T-helper 1 cell (primary cell): ENCODE results near the gene KLF15.
A peak's percentile ranks its signal among the peaks of the same experiment; 100 is the strongest.

ENCODE experiments used
- DNase-seq, 5 donors: peaks; one replicate each; pipeline ENCODE4 v3.0.0-alpha.2; 2012 to 2020

Gene KLF15

DNA sequence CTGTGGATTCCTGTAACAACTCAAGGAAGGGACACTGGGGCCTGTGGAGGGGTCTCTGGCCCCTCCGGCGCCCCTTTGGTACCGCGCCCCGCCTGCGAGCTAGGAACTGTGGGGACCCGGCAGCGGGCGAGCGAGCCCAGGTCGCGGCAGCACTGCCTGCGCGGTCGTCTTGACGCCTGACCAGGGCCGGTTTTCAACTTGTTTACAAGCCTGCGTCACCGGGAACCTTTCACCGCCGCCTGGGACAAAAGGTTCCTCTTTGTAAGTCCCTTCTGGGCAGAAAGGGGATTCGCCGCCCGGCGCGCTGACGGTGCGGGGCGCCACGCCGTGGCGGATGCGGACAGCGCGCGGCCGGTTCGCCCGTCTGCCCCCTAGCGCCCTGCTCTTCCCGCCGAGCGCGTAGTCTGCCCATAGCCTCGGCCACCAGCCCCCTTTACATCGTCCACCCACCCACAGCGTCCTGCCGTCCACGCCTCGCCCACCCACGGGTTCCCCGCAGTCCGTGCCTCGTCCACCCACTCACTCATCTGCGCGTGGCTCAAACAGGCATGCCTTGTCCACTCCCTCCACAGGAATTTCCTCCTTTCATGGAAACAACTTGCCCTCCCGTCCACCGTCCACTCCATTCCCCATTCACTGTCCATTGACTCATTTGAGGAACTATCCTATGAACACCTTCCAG is 32.0 kb upstream of the KLF15 start:
- peak in 3 of 5 donors; percentile 6 to 26 (median 13) for DNase-seq

- no peak for DNase-seq
Measured at GRCh38 chr3:126381966-126382365, 24.8 kb upstream of the KLF15 start.

- no peak for DNase-seq
Measured at GRCh38 chr3:126380011-126380768, 23.0 kb upstream of the KLF15 start.

DNA sequence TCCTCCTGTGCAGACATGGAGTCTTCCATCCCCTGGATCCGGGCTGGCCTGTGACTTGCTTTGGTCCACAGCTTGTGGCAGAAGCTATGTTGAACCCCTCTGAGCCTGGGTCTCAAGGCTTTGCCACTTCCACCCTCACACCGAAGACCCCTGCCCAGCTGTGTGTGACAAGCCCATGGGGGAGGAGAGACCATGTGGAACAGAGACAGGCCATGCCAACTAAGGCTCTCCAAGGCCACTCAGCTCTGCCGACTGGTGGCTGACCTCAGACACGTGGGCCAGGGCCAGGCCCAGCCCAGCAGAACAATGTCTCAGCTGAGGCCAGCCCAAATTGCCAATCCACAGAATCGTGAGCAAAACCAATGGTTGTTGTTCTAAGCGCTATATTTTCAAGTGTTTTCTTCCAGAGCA is 21.1 kb upstream of the KLF15 start:
- DNase-seq = no peak

DNA sequence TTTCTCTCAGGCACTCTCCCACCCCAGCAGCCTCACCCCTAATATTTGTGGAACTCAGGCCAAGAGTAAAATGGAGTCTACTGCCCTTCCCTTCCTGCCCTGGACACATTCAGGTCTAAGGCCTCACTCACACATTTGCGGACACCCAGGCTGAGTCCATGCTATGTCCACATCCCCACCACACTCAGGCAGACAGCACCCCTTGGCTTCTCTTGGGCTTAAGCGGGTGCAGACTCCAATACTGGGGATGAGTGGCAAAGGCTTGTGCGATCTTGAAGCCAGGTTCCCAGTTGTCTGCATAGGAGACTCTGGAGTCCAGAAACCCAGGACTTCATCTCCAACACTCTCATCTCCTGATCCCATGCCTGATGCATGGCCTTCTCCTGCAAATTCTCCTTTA is 20.0 kb upstream of the KLF15 start:
- no peak for DNase-seq

GRCh38 chr3:126376444-126376843 is 19.2 kb upstream of the KLF15 start:
- DNase-seq = no peak

DNA sequence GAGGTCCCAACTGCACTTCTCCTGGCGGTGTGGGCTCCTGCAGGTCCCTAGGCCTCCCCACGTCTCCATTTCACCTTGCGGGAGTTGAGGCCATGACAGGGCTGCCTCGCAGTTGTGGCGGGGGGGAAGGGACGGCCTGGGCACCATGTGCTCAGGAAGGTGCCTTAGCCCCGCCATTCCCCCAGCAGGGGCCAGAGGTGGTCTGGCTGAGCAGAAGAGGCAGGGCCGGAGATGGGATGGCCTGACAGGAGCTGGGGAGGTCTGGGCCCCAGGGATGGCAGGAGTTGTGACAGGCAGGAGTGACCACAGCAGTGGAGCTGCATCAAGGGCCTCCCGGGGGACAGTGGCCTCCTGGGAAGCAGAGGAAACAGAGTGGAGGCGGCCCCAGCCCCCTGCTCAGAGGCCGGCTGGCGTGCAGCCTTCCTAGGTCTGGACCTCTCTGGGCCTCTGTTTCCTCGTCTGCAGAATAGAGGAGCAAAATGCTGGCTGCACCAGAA is 18.7 kb upstream of the KLF15 start:
- DNase-seq = no peak

DNA sequence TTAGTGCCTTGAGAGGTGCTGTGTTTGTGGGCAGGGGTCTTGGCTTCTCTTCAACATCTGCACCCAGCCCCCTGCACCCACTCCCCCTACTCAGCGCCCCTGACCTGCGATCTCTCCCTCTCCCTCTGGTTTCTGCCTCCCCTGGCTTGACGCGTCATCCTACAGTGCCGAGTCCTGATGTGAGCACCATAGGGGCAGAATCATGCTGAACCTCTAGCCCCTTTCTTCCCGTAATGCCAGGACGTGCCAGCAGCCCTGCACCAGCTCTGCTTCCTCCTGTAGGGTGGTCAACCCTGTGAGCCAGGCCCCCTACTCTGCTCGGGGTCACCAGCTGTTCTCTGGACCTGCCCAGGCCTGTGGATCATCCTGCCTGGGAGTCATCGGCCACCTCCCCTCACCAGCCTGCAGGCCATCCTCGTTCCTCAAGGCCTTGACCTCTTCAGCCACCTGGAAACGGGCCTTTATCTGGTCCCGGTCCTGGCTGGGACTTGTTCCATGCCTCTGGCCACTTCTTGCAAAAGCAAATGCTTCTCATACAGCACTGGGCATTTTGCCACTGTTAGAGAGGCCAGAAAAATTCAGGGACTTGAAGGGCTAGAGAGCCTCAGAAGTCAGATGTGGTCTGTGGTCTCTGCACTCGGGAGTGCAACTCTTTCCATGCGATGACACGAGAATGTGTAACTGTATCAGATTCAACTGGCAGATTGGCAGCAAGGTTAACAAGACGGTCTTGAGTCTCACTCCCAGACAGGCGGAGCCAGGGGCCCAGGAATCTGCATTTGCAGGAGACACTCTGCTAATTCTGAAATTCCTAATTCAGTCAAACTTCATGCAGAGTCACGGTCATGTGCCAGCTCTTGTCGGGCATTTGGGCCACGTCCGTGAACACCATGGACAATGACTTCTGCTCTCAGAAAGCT is 16.7 kb upstream of the KLF15 start:
- DNase-seq = peak in 1 of 5 donors; percentile 5

DNA sequence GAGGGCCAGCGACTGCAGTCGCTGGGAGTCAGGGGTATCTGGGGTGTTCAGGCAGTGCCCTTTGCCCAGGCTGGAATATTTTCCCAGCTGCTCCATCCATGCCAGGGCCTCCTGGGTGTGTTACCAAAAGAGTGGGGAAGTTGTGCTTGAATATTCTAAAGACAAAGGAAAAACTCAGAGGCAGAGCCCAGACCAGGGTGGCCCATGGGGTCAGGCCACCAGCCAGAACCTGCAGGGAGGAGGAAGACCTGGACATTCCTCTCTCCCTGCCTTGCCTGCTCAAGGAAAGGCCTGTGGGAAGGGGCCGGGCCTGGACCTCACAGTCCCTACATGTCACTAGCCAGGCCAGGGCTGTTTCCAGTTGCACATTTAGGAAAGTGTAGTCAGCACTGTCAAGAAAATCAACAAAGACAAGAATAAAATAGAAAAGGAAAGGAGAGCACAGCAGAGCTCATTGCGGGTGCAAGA is 16.0 kb upstream of the KLF15 start:
- no peak for DNase-seq

DNA sequence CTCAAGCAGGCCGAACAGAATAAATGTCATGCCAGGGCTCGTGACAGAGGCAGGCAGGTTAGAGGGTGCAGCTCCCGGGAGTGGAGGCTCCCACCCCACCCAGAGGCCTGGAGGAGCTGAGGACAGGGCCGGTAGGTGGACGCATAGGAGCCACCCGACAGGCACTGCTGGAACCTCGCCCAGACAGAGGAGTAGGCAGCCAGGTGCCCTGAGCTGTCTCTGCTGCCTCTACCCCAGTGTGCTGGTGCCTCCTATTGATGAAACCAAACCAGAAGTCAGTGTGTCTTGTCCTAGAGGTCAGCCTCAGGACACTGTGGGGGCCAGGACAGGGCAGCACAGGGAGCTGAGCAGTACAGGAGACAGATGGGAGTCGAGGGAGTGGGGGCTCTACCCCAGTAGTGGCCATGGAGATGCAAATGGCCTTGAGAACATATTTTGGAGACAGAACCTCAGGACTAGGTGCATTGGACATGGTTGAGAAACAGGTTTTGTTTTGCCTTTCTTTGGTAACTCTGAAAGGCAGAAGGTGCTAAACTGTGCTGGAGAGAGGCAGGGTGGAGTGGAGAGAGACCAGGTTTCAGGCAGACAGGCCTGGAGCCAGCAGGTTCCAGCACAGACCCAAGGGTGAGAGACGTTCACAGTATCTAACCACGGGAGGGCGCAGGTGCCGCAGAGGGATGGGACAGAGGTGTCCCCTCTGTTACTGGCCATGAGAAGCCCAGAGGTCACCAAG is 15.4 kb upstream of the KLF15 start:
- no peak for DNase-seq

DNA sequence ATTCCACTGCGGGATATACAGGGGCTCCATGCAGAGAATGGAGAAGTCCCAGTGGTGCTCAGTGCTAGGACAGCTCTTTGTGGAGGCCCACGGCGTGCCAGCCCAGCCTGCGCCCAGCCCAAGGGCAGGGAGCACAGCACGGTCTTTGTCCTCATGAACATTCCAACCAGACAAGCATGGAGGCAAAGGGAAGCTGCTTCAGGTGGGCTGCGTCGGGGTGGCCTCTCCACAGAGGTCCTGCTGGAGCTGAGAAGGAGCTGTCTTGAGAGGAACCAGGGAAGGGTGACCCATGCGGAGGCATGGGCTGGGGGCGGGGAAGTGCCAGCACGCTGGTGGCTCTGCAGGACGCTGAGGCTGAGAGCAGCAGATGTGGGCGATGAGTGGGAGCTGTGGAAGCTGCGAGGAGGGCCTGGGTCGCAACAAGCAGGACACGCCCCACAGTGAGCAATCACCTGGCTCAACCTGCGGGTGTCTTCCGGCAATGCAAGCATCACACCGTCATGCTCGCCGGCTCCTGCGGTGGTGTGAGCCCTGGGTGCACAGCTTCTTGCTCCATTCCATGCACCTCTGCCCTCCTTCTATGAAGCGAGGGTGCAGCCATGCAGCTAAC is 14.0 kb upstream of the KLF15 start:
- no peak for DNase-seq

GRCh38 chr3:126370606-126371005 is 13.4 kb upstream of the KLF15 start:
- DNase-seq = no peak

DNA sequence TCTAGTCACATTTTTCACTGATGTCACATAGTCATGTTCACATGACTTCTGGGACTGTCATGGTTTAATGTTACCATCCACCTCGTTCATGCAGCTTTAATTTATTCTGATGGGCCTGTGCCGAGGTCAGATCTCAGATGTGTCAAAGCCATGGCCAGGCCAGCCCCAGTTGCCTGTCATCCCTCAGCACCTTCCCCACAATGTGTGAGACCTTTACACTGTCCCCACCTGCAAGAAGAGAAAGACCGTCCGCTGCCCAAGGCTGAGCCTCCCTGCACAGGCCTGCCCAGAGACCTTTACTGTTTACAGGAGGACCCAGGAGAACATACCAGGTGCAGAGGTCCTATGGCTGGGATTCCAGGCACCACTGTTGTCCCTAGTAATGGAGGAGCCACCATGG is 12.8 kb upstream of the KLF15 start:
- no peak for DNase-seq

- no peak for DNase-seq
Measured at GRCh38 chr3:126369490-126369889, 12.3 kb upstream of the KLF15 start.

DNA sequence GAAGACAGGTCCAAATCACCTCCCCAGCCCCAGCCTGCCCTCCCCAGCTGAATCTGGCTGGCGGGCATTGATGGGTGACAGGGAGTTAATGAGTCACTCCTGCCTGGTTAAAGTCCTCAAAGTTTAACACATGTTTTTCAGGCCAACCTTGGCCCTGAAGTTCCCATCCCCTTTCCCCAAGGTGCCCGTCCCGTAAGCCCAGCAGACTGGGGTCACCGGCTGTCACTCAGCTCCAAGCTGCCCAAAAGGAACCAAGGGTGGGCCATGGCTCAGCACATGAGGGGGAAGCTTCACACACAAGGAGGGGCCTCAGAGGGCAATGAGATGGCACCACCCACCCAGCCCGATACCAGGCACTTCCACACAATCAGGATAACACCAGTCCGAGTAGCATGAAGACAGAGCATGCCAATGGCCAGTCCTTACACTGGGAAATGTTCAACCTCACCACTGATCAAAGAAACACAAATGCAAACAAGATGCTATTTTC is 10.2 kb upstream of the KLF15 start:
- DNase-seq = no peak

- no peak for DNase-seq
Measured at GRCh38 chr3:126365351-126366277, 8.4 kb upstream of the KLF15 start.

- DNase-seq = no peak
Measured at GRCh38 chr3:126364731-126365301, 7.6 kb upstream of the KLF15 start.

DNA sequence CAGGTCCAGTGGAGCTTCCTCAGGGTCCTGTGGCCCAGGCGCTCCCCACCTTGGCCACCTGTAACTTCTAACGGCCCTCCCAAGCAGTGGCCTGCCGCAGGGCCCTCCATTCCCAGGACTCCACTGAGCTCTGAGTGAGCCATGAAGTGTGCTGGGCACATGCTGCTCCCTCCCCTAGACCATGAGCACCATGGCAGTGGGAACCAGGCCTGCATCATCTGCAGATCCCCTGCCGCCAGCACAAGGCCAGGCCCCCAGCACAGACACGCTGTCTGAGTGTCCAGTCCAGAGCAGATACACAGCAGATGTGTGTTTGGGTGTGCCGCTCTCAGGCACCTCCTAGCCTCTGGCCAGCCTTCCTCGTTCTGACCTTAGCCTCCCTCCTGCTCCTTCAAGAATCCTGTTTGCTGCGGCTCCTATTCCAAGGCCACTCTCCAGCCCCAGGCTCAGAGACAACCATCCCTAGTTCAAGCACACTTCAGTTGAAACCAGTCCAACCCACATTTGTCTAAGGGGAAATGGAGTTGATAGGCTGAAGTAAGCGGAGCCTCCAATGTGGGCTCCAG is 7.0 kb upstream of the KLF15 start:
- DNase-seq = no peak

DNA sequence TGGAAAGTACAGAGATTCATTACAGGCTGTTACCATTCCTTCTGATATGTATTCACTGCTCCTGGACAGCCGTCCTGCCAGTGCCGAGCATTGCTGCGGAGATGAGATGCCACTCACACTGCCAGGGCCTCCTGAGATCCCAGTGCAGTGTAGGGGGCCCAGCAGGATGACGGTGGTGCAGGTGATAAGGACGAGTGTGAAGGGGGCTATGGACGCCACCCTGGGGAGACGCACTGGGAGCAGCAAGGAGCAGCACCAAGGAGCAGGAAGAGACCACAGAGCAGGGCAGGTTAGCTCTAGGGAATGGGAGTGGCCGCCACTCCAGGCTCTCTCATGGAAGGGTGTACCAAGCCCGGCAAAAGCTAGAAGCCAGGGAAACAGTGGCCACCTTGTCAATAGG is 4.0 kb upstream of the KLF15 start:
- peak in 1 of 5 donors; percentile 12 for DNase-seq

DNA sequence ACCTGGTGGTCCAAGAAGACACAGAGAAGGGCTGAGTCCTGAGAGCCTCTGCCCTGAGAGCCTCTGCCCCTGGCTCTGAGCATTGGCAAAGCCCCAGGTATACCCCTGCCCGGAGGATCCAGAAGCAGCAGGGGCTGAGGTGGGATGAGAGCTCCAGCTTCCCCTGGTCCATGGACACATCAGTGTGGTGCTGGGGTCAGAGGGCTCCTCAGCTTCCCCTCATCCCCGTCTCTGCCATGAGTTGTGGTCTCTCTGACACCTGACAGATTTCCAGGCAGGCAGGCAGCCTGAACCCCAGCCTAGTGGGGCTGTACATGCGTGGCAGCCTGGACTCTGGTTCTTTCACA is 3.5 kb upstream of the KLF15 start:
- no peak for DNase-seq
